DND-41 (cell line): ENCODE data around the gene JAKMIP1.

Source experiments
- EZH2 ChIP-seq: IDR thresholded peaks from 3 replicates; pipeline ENCODE4 v1.6.1; 2012; ENCODE audit warnings: borderline replicate concordance, low read depth, mild to moderate bottlenecking, moderate library complexity, low read length, inconsistent platforms; ENCODE audit not compliant: severe bottlenecking
- TF ChIP-seq, protein P1 (sequence below): IDR thresholded peaks from 2 replicates; pipeline ENCODE4 v1.5.1; 2012; ENCODE audit warnings: borderline replicate concordance, low read length, moderate library complexity, mild to moderate bottlenecking; ENCODE audit not compliant: poor library complexity, severe bottlenecking; ENCODE audit errors: extremely low read depth

DNA sequence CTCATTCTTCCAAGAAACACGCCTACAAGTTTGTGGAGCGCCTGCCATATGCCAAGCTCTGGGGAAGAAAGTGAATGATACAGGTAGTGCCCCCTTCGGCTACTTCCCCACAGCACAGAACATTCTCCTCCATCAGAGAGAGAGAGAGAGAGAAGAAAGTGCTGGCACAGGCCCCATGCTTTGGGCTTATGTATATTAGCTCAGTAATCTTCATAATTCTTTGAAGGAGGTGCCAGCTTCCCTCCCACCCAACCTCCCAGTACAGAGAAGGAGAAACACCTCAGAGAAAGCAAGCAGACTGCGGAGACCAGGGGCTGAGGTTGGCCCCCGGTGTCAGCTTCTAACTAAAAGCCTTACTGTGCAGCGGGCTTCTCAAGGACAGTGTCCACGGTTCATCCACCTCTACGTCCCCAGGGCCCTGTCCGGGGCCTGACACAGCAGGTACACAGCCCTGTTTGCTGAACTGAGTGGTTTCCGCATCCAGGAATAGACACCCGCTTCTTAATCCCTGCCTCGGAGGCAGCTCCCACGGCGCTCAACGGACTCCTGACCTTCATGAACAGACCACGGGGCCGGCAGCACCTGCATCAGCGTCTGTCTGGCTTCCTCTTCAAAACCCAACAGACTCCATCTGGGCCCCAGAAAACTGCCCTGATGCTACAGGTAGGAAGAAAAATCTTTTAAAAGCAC is 50.2 kb downstream of the JAKMIP1 start:
- TF ChIP-seq, protein P1, sequence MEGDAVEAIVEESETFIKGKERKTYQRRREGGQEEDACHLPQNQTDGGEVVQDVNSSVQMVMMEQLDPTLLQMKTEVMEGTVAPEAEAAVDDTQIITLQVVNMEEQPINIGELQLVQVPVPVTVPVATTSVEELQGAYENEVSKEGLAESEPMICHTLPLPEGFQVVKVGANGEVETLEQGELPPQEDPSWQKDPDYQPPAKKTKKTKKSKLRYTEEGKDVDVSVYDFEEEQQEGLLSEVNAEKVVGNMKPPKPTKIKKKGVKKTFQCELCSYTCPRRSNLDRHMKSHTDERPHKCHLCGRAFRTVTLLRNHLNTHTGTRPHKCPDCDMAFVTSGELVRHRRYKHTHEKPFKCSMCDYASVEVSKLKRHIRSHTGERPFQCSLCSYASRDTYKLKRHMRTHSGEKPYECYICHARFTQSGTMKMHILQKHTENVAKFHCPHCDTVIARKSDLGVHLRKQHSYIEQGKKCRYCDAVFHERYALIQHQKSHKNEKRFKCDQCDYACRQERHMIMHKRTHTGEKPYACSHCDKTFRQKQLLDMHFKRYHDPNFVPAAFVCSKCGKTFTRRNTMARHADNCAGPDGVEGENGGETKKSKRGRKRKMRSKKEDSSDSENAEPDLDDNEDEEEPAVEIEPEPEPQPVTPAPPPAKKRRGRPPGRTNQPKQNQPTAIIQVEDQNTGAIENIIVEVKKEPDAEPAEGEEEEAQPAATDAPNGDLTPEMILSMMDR = no peak
- TF ChIP-seq EZH2 = no peak
